SJCRH30 (cell line): Measurements from ENCODE around the gene SYCP2L. TPM values are rescaled to one million over a fixed set of nuclear protein-coding genes. Genes with fewer than 3 reads are reported as not detected.
"Not testable (repeated sequence)": the region's sequence is repeated elsewhere in the genome, so short reads cannot be mapped to it uniquely, and the experiment has no call there.

ENCODE experiments used
- DNase-seq, 2 experiments: peaks; one replicate each; pipeline ENCODE4 v3.0.0-alpha.2; 2015 to 2020
- H3K27ac ChIP-seq: fragments of 250-450 bp; sonication (Bioruptor Pico); 2 replicates; pipeline ENCODE4 v1.5.1; 2020; ENCODE audit warnings: mild to moderate bottlenecking, moderate library complexity
- H3K27me3 ChIP-seq: fragments of 250-450 bp; sonication (Bioruptor Pico); 2 replicates; pipeline ENCODE4 v1.5.1; 2020; ENCODE audit warnings: mild to moderate bottlenecking, moderate library complexity
- H3K36me3 ChIP-seq: fragments of 250-450 bp; sonication (Bioruptor Pico); 2 replicates; pipeline ENCODE4 v1.5.1; 2020; ENCODE audit warnings: mild to moderate bottlenecking, moderate library complexity
- H3K4me1 ChIP-seq: fragments of 250-450 bp; sonication (Bioruptor Pico); 2 replicates; pipeline ENCODE4 v1.5.1; 2020; ENCODE audit warnings: mild to moderate bottlenecking, moderate library complexity
- H3K4me3 ChIP-seq: fragments of 250-450 bp; sonication (Bioruptor Pico); 2 replicates; pipeline ENCODE4 v1.5.1; 2020; ENCODE audit warnings: mild to moderate bottlenecking, moderate library complexity
- H3K9me3 ChIP-seq: fragments of 250-450 bp; sonication (Bioruptor Pico); replicated peaks from 2 replicates; pipeline ENCODE4 v1.5.1; 2020; ENCODE audit warnings: mild to moderate bottlenecking, moderate library complexity
- total RNA-seq: library from RNA; depleted of rRNA; stranded (reverse); fragments of >200 nt; shearing (Covaris generic); gene quantifications from 2 replicates; pipeline ENCODE4 v1.2.3, GENCODE V29; 2014; rRNA removed

The SYCP2L gene
- total RNA-seq: 3.0 and 3.5 TPM in 2 replicates

GRCh38 chr6:10886691-10887502 lies at the start of gene SYCP2L:
Gene SYCP2L, plus strand, starts transcription at chr6:10887052. Its CDS starts 75 bp downstream, at chr6:10887127.
- Histone ChIP-seq H3K9me3 (no peaks in the 10 kb centered on the region), H3K4me3 (peak within 1 kb of the TSS; percentile 74), H3K4me1 (no peaks in the 10 kb centered on the region), H3K27me3 (no peaks in the 10 kb centered on the region), H3K36me3 (no peaks in the 10 kb centered on the region), H3K27ac (peak within 1 kb of the TSS; percentile 56)
- peak; percentile 52 to 77 for DNase-seq

GRCh38 chr6:10837622-10837994 lies 49.2 kb upstream of the SYCP2L start:
- peak overlapping the region; percentile 29; the same call in 1 of the 2 replicates for H3K27ac ChIP-seq
- no peaks in the 10 kb centered on the region for H3K36me3 ChIP-seq
- H3K4me1 ChIP-seq: no peaks in the 10 kb centered on the region
- no peaks in the 10 kb centered on the region for H3K9me3 ChIP-seq
- peak overlapping the region; percentile 73 for H3K4me3 ChIP-seq
- DNase-seq: no peak
- no peaks in the 10 kb centered on the region for H3K27me3 ChIP-seq

GRCh38 chr6:10837995-10838793 lies 48.7 kb upstream of the SYCP2L start, which contains the start of gene MAK:
Gene MAK, minus strand, starts transcription at chr6:10838539. Its CDS starts 7,891 bp downstream, at chr6:10830648.
- H3K36me3 ChIP-seq: no peaks in the 10 kb centered on the region
- H3K4me1 ChIP-seq: no peaks in the 10 kb centered on the region
- peak; percentile 76 to 80 for DNase-seq
- H3K4me3 ChIP-seq: peak within 1 kb of the TSS; percentile 73
- H3K27ac ChIP-seq: peak within 1 kb of the TSS; percentile 29; the same call in 1 of the 2 replicates
- H3K9me3 ChIP-seq: no peaks in the 10 kb centered on the region
- H3K27me3 ChIP-seq: no peaks in the 10 kb centered on the region

- Histone ChIP-seq H3K4me1 (no peaks in the 10 kb centered on the region), H3K27ac (no peak overlapping the region), H3K4me3 (peak overlapping the region; percentile 73), H3K36me3 (no peaks in the 10 kb centered on the region), H3K27me3 (no peaks in the 10 kb centered on the region), H3K9me3 (no peaks in the 10 kb centered on the region)
- DNase-seq: no peak
Measured at GRCh38 chr6:10838794-10839333, 48.0 kb upstream of the SYCP2L start.

GRCh38 chr6:10843554-10843953 lies 43.3 kb upstream of the SYCP2L start:
- H3K36me3 ChIP-seq: no peaks in the 10 kb centered on the region
- no peaks in the 10 kb centered on the region for H3K9me3 ChIP-seq
- H3K27me3 ChIP-seq: no peaks in the 10 kb centered on the region
- H3K4me3 ChIP-seq: no peak overlapping the region
- no peak overlapping the region for H3K27ac ChIP-seq
- no peak for DNase-seq
- H3K4me1 ChIP-seq: no peaks in the 10 kb centered on the region

- no peaks in the 10 kb centered on the region for H3K9me3 ChIP-seq
- no peak overlapping the region for H3K4me3 ChIP-seq
- peaks cover 4% of the 10 kb centered on the region; the same call in 1 of the 2 replicates for H3K4me1 ChIP-seq
- no peak overlapping the region for H3K27ac ChIP-seq
- H3K36me3 ChIP-seq: no peaks in the 10 kb centered on the region
- DNase-seq: no peak
- H3K27me3 ChIP-seq: no peaks in the 10 kb centered on the region
Measured at GRCh38 chr6:10847684-10848083, 39.2 kb upstream of the SYCP2L start.

- Histone ChIP-seq H3K4me1 (peaks cover 7% of the 10 kb centered on the region), H3K9me3 (0 out of 2 replicates have a peak, but pooled peaks cover 3% of the 10 kb centered on the region), H3K27ac (no peak overlapping the region)
Measured at GRCh38 chr6:10849901-10850300, 37.0 kb upstream of the SYCP2L start.

GRCh38 chr6:10850728-10851127 lies 36.1 kb upstream of the SYCP2L start:
- H3K27me3 ChIP-seq: no peaks in the 10 kb centered on the region
- no peaks in the 10 kb centered on the region for H3K36me3 ChIP-seq
- H3K4me3 ChIP-seq: no peak overlapping the region
- peaks cover 9% of the 10 kb centered on the region for H3K4me1 ChIP-seq
- H3K27ac ChIP-seq: no peak overlapping the region
- H3K9me3 ChIP-seq: 0 out of 2 replicates have a peak, but pooled peaks cover 3% of the 10 kb centered on the region
- peak in 1 of 2 experiments; percentile 7 for DNase-seq

More at GRCh38 chr6:10849901-10850300, 37.0 kb upstream of the SYCP2L start:
- Histone ChIP-seq H3K4me3 (no peak overlapping the region), H3K27me3 (no peaks in the 10 kb centered on the region), H3K36me3 (no peaks in the 10 kb centered on the region)
- DNase-seq: no peak

- peak; percentile 63 to 81 for DNase-seq
- H3K27ac ChIP-seq: peak overlapping the region; percentile 68
- H3K4me1 ChIP-seq: peaks cover 9% of the 10 kb centered on the region
- no peaks in the 10 kb centered on the region for H3K36me3 ChIP-seq
- no peaks in the 10 kb centered on the region for H3K27me3 ChIP-seq
- 0 out of 2 replicates have a peak, but pooled peaks cover 3% of the 10 kb centered on the region for H3K9me3 ChIP-seq
- peak overlapping the region; percentile 29 for H3K4me3 ChIP-seq
Measured at GRCh38 chr6:10852361-10852960, 34.4 kb upstream of the SYCP2L start.

- not testable (repeated sequence) for DNase-seq, H3K4me1 ChIP-seq, H3K27ac ChIP-seq, H3K36me3 ChIP-seq, H3K27me3 ChIP-seq, H3K9me3 ChIP-seq, H3K4me3 ChIP-seq
Measured at GRCh38 chr6:10853849-10854300, 33.0 kb upstream of the SYCP2L start.

- 0 out of 2 replicates have a peak, but pooled peaks cover 3% of the 10 kb centered on the region for H3K9me3 ChIP-seq
- no peak overlapping the region for H3K4me3 ChIP-seq
- no peaks in the 10 kb centered on the region for H3K36me3 ChIP-seq
- no peak overlapping the region for H3K27ac ChIP-seq
- H3K4me1 ChIP-seq: peaks cover 9% of the 10 kb centered on the region
- DNase-seq: peak; percentile 78 to 84
- no peaks in the 10 kb centered on the region for H3K27me3 ChIP-seq
Measured at GRCh38 chr6:10854922-10855632, 31.8 kb upstream of the SYCP2L start.

GRCh38 chr6:10857259-10857658 lies 29.6 kb upstream of the SYCP2L start:
- peaks cover 6% of the 10 kb centered on the region for H3K4me1 ChIP-seq
- no peak for DNase-seq
- H3K27me3 ChIP-seq: no peaks in the 10 kb centered on the region
- no peaks in the 10 kb centered on the region for H3K36me3 ChIP-seq
- no peak overlapping the region for H3K27ac ChIP-seq
- H3K9me3 ChIP-seq: 0 out of 2 replicates have a peak, but pooled peaks cover 3% of the 10 kb centered on the region
- no peak overlapping the region for H3K4me3 ChIP-seq

GRCh38 chr6:10861086-10861485 lies 25.8 kb upstream of the SYCP2L start:
- no peak overlapping the region for H3K27ac ChIP-seq
- no peaks in the 10 kb centered on the region for H3K9me3 ChIP-seq
- DNase-seq: no peak
- H3K27me3 ChIP-seq: no peaks in the 10 kb centered on the region
- no peaks in the 10 kb centered on the region for H3K36me3 ChIP-seq
- no peaks in the 10 kb centered on the region for H3K4me1 ChIP-seq
- no peak overlapping the region for H3K4me3 ChIP-seq

- no peak overlapping the region for H3K4me3 ChIP-seq
- no peaks in the 10 kb centered on the region for H3K27me3 ChIP-seq
- DNase-seq: no peak
- H3K4me1 ChIP-seq: no peaks in the 10 kb centered on the region
- H3K27ac ChIP-seq: no peak overlapping the region
- no peaks in the 10 kb centered on the region for H3K9me3 ChIP-seq
- H3K36me3 ChIP-seq: no peaks in the 10 kb centered on the region
Measured at GRCh38 chr6:10862361-10862760, 24.5 kb upstream of the SYCP2L start.
